Activated CD8-positive, alpha-beta T cell treated with anti-CD3 and anti-CD28 coated beads for 36 hours (primary cell): ENCODE measurements around the gene ZDHHC17. TPM values are rescaled to one million over a fixed set of nuclear protein-coding genes. Genes with fewer than 3 reads are reported as not detected.

ENCODE experiments used
- ATAC-seq: fragments of 200-7000 bp; cut with Tn5 transposase; one replicate; pipeline ENCODE4 v1.10.0; 2021; ENCODE audit warnings: mild to moderate bottlenecking, moderate library complexity
- CTCF ChIA-PET: fragments of 350-600 bp; sonication (Branson Sonifier 250); formaldehyde crosslinking; loops from one replicate; lab custom pipeline; 2021; ENCODE audit warnings: antibody characterized with exemption; lab: Charles Lee
- POLR2A ChIA-PET: fragments of 350-600 bp; sonication (Branson Sonifier 250); formaldehyde crosslinking; loops from one replicate; lab custom pipeline; 2021; ENCODE audit warnings: antibody characterized with exemption; lab: Charles Lee
- DNase-seq: peaks from one replicate; pipeline ENCODE4 v3.0.0-alpha.2; 2020
- H3K27ac Mint-ChIP-seq: one replicate; pipeline ENCODE4 v1.8.0; 2021; ENCODE audit warnings: mild to moderate bottlenecking, mixed read lengths
- H3K27me3 Mint-ChIP-seq: one replicate; pipeline ENCODE4 v1.8.0; 2021; ENCODE audit warnings: mixed read lengths
- H3K36me3 Mint-ChIP-seq: one replicate; pipeline ENCODE4 v1.8.0; 2021; ENCODE audit warnings: low read depth, mixed read lengths
- H3K4me1 Mint-ChIP-seq: one replicate; pipeline ENCODE4 v1.8.0; 2021; ENCODE audit warnings: low read depth, mixed read lengths
- H3K4me3 Mint-ChIP-seq: one replicate; pipeline ENCODE4 v1.8.0; 2021; ENCODE audit warnings: mild to moderate bottlenecking, moderate library complexity, mixed read lengths
- H3K9me3 Mint-ChIP-seq: one replicate; pipeline ENCODE4 v1.8.0; 2021; ENCODE audit warnings: mixed read lengths
- intact Hi-C: fragments of 100-400 bp; cut with micrococcal nuclease; formaldehyde crosslinking; loops from one replicate; pipeline ENCODE4 v1.10.0; 2022
- total RNA-seq, 2 experiments: library from RNA; stranded (reverse); gene quantifications; one replicate each; pipeline ENCODE4 v1.2.3, GENCODE V29; 2021
- TF ChIP-seq, protein P1 (sequence below): fragments of 200-600 bp; IDR thresholded peaks from one replicate; pipeline ENCODE4 v1.8.0; 2022; ENCODE audit warnings: antibody characterized with exemption, mild to moderate bottlenecking

The ZDHHC17 gene
- total RNA-seq, 2 experiments from 2014 or later: 20.8 to 22.4 TPM

DNA sequence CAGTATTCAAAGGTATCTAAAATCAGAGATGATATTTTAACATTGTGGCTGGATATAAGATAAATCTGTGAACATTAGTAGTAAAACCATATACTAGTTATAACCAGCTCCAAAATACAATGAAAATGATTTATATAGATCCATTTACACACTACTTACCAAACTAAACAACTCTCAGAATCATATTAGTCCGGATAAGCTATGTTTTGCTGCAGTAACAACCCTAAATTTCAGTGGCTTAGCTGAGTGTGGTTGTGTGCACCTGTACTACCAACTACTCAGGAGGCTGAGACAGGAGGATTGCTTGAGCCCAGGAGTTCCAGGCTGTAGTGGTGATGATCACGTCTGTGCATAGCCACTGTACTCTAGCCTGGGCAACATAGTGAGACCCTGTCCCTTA is 23.8 kb downstream of the ZDHHC17 start:
- H3K27ac Mint-ChIP-seq: no peak overlapping the region
- ChIA-PET CTCF (no interaction called here), POLR2A (no interaction called here)
- no peaks in the 10 kb centered on the region for H3K27me3 Mint-ChIP-seq
- DNase-seq: no peak
- ATAC-seq: no peak
- intact Hi-C loops: no loop called here
- no peak overlapping the region for H3K4me3 Mint-ChIP-seq
- H3K9me3 Mint-ChIP-seq: peaks cover 14% of the 10 kb centered on the region
- TF ChIP-seq, protein P1, sequence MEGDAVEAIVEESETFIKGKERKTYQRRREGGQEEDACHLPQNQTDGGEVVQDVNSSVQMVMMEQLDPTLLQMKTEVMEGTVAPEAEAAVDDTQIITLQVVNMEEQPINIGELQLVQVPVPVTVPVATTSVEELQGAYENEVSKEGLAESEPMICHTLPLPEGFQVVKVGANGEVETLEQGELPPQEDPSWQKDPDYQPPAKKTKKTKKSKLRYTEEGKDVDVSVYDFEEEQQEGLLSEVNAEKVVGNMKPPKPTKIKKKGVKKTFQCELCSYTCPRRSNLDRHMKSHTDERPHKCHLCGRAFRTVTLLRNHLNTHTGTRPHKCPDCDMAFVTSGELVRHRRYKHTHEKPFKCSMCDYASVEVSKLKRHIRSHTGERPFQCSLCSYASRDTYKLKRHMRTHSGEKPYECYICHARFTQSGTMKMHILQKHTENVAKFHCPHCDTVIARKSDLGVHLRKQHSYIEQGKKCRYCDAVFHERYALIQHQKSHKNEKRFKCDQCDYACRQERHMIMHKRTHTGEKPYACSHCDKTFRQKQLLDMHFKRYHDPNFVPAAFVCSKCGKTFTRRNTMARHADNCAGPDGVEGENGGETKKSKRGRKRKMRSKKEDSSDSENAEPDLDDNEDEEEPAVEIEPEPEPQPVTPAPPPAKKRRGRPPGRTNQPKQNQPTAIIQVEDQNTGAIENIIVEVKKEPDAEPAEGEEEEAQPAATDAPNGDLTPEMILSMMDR: no peak
- H3K4me1 Mint-ChIP-seq: peaks cover 27% of the 10 kb centered on the region
- peaks cover 13% of the 10 kb centered on the region for H3K36me3 Mint-ChIP-seq

DNA sequence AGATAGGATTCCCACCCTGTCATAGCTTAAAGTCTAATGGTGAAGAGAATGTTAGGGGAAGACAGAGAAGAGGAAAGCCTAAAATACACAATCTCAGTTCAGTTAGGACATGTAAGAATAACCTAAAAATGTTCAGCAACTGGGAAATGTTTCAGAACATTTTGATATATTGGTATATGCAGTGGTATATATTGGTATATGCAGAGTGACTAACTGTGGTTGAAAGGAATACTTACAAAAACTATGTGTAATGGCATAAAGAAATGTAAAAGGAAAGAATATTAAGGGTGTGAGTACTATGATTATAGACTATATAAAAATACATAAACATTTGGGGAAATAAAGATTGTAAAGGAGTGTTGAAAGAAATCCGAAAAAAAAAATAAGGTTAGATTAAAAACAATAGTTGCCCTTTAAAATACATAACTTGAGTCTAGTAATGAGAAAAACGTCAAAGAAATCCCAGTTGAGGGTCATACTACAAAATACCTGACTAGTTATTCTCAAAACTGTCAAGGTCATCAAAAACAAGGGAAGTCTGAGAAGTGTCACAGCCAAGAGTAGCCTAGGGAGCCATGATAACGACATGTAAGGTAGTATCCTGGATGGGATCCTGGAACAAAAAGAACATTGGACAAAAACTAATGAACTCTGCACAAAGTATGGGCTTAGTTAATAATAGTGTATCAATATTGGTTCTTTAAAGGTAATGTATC is 25.6 kb downstream of the ZDHHC17 start:
- peaks cover 16% of the 10 kb centered on the region for H3K4me1 Mint-ChIP-seq
- intact Hi-C loops: loop anchor here (5.0 kb wide), 1 partner anchor 102 kb away; no protein-coding TSS in a partner anchor
- no peak for DNase-seq
- ChIA-PET POLR2A (interaction anchor here (0.9 kb wide), 1 partner anchor 14 kb away, joined by 3 read pairs; no protein-coding TSS in a partner anchor), CTCF (interaction anchor here (1.0 to 6.4 kb wide), 14 partner anchors 10 to 221 kb away, joined by 3 to 83 read pairs (median 8); partner anchors contain the start of gene ZDHHC17)
- TF ChIP-seq, protein P1: no peak
- no peaks in the 10 kb centered on the region for H3K27me3 Mint-ChIP-seq
- no peak overlapping the region for H3K4me3 Mint-ChIP-seq
- peaks cover 6% of the 10 kb centered on the region for H3K36me3 Mint-ChIP-seq
- H3K9me3 Mint-ChIP-seq: peaks cover 14% of the 10 kb centered on the region
- H3K27ac Mint-ChIP-seq: peak overlapping the region; percentile 25
- ATAC-seq: no peak

DNA sequence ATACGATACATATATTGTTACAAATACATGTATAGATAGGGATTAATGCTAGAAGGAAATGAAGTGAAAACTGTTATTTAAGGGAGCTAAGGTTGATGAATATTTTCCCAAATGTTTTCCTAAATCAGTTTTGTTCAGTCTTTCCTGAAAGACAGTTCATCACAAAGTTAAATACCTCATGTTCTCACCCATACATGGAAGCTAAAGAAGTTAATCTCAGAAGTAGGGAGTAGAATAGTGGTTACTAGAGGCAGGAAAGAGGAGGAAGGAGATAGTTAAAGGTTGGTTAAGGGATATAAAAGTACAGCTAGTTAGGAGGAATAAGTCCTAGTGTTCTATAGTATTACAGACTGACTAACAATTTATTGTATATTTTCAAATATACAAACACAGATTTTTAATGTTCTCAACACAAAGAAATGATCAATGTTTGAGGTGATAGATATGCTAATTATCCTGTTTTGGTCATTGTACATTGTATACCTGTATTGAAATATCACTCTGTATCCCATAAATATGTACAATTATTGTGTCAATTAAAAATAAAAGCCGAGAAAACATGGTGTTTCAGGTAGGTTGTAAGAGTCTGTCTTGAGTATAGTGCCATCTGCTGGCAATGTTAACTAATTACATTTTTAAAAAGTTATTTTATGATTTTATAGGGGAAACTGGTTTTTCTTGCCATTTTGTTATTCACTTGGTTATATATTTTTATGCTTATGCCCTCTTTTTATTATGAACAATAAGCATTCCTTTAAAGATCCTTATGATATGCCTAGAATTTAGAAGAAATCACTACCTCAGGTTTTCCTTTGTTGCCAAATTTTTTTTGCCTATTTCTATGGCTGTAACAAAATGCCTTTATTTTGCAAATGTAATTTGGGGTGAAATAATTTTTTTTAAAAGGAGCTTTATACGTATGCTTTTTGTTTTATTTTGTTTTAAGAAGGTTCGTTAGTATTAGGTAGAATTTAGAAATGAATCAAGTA is 26.9 kb downstream of the ZDHHC17 start:
- POLR2A ChIA-PET: interaction anchor here (0.9 kb wide), 1 partner anchor 13 kb away, joined by 3 read pairs; no protein-coding TSS in a partner anchor
- H3K4me3 Mint-ChIP-seq: no peak overlapping the region
- H3K36me3 Mint-ChIP-seq: peaks cover 6% of the 10 kb centered on the region
- H3K27ac Mint-ChIP-seq: no peak overlapping the region
- no peak for DNase-seq
- H3K27me3 Mint-ChIP-seq: no peaks in the 10 kb centered on the region
- H3K9me3 Mint-ChIP-seq: peaks cover 10% of the 10 kb centered on the region
- intact Hi-C loops: loop anchor here (1.0 to 5.0 kb wide), 2 partner anchors 104 to 170 kb away; no protein-coding TSS in a partner anchor
- ATAC-seq: no peak
- peaks cover 17% of the 10 kb centered on the region for H3K4me1 Mint-ChIP-seq
- TF ChIP-seq, protein P1: peak; percentile 76
- CTCF ChIA-PET: interaction anchor here (0.6 to 6.4 kb wide), 28 partner anchors 8 to 220 kb away, joined by 3 to 83 read pairs (median 5); partner anchors contain the start of gene ZDHHC17

DNA sequence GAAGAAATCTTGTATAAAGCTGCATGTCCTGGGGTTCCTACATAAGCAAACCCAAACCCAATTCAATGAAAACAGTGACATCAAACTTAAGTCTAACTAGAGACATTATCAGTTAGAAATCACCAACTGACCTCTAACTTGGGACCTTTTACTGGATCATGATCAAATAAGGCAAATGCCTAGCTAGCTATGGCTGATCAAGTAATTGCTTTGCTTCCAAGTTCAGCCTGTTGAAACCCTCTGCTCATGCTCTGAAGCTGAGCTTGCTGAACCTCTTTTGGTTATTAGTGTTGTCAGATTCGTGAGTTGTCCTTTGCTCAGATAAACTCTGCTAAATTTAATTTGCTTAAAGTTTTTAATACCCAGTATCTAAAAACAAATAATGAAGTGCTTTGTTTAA is 28.9 kb downstream of the ZDHHC17 start:
- Mint-ChIP-seq H3K4me1 (peaks cover 21% of the 10 kb centered on the region), H3K27me3 (no peaks in the 10 kb centered on the region), H3K4me3 (no peak overlapping the region), H3K9me3 (no peaks in the 10 kb centered on the region), H3K36me3 (no peaks in the 10 kb centered on the region), H3K27ac (no peak overlapping the region)
- CTCF ChIA-PET: interaction anchor here (0.8 to 6.4 kb wide), 6 partner anchors 9 to 218 kb away, joined by 3 to 83 read pairs (median 4); no protein-coding TSS in a partner anchor
- ATAC-seq (no peak), DNase-seq (no peak)
- TF ChIP-seq, protein P1: no peak
- intact Hi-C loops: loop anchor here (5.0 kb wide), 1 partner anchor 106 kb away; no protein-coding TSS in a partner anchor
- POLR2A ChIA-PET: interaction anchor here (0.7 to 1.0 kb wide), 2 partner anchors 19 to 124 kb away, joined by 3 read pairs; no protein-coding TSS in a partner anchor
